H1 (cell line): ENCODE measurements around the gene SLC12A8. TPM values are rescaled to one million over a fixed set of nuclear protein-coding genes. Genes with fewer than 3 reads are reported as not detected.

Source experiments
- CTCF ChIA-PET: fragments of 300-600 bp; sonication (Branson Sonifier 250); formaldehyde crosslinking; loops from one replicate; lab custom pipeline; 2021; ENCODE audit not compliant: partially characterized antibody; lab: Charles Lee
- POLR2A ChIA-PET: fragments of 300-600 bp; sonication (Branson Sonifier 250); formaldehyde crosslinking; loops from one replicate; lab custom pipeline; 2021; ENCODE audit warnings: inconsistent platforms; ENCODE audit not compliant: partially characterized antibody; lab: Charles Lee
- DNase-seq, 2 experiments: peaks; one replicate each; pipeline versions ENCODE4 v3.0.0 to v3.0.0-alpha.2; 2010 to 2022; ENCODE audit warnings: low spot score in 2 of 2, low read depth in 1 of 2, mixed read lengths in 1 of 2
- FAIRE-seq: peaks from 2 replicates; lab custom pipeline; 2011; peaks lifted over from hg19 to GRCh38; lab: Jason Lieb, UNC
- H2AFZ ChIP-seq: 2 replicates; pipeline ENCODE4 v1.8.1; 2012; ENCODE audit warnings: low read length, inconsistent platforms
- H2AK5ac ChIP-seq: 2 replicates; pipeline ENCODE4 v1.6.1; 2013; ENCODE audit warnings: low read depth, low read length
- H2BK120ac ChIP-seq: replicated peaks from 2 replicates; pipeline ENCODE3; 2013; ENCODE audit warnings: low read depth, low read length, inconsistent platforms
- H2BK12ac ChIP-seq: 2 replicates; pipeline ENCODE4 v1.6.1; 2013; ENCODE audit warnings: low read depth, low read length
- H2BK15ac ChIP-seq: 2 replicates; pipeline ENCODE4 v1.6.1; 2013; ENCODE audit warnings: low read length
- H2BK20ac ChIP-seq: 2 replicates; pipeline ENCODE4 v1.6.1; 2013; ENCODE audit warnings: low read length
- H2BK5ac ChIP-seq: 2 replicates; pipeline ENCODE4 v1.6.1; 2013; ENCODE audit warnings: low read depth, low read length
- H3K14ac ChIP-seq: 2 replicates; pipeline ENCODE4 v1.6.1; 2013; ENCODE audit warnings: inconsistent platforms; ENCODE audit not compliant: insufficient read length
- H3K18ac ChIP-seq: 2 replicates; pipeline ENCODE4 v1.6.1; 2013; ENCODE audit warnings: low read length; ENCODE audit errors: extremely low read depth
- H3K23ac ChIP-seq: 2 replicates; pipeline ENCODE4 v1.6.1; 2013; ENCODE audit warnings: inconsistent platforms; ENCODE audit not compliant: insufficient read length
- H3K23me2 ChIP-seq: 2 replicates; pipeline ENCODE4 v1.6.1; 2013; ENCODE audit warnings: low read depth, low read length
- H3K27ac ChIP-seq: 2 replicates; pipeline ENCODE4 v1.6.1; 2011; ENCODE audit warnings: low read depth, low read length, inconsistent platforms
- H3K27me3 ChIP-seq, 4 experiments: replicated peaks in 1 of 4; 1 replicate in 1 of 4; 2 replicates in 3 of 4; pipeline versions ENCODE4 v1.6.1 to v1.8.1; 2011 to 2013; ENCODE audit warnings: low read length in 3 of 4, mild to moderate bottlenecking in 3 of 4, inconsistent platforms in 2 of 4, mixed read lengths in 2 of 4, moderate library complexity in 1 of 4; ENCODE audit not compliant: control insufficient read depth in 3 of 4, insufficient read depth in 3 of 4; ENCODE audit errors: extremely low read depth in 1 of 4
- H3K36me3 ChIP-seq, 4 experiments: 2 replicates each; pipeline versions ENCODE4 v1.6.1 to v1.8.1; 2011 to 2013; ENCODE audit warnings: mild to moderate bottlenecking in 4 of 4, low read length in 3 of 4, moderate library complexity in 2 of 4, control low read depth in 1 of 4, inconsistent platforms in 1 of 4; ENCODE audit not compliant: insufficient read depth in 4 of 4, control insufficient read depth in 2 of 4
- H3K4ac ChIP-seq: replicated peaks from 2 replicates; pipeline ENCODE3; 2013; ENCODE audit warnings: low read length, low read depth, mixed read lengths, inconsistent platforms; ENCODE audit not compliant: insufficient read length
- H3K4me1 ChIP-seq, 4 experiments: replicated peaks in 1 of 4; 1 replicate in 1 of 4; 2 replicates in 3 of 4; pipeline versions ENCODE4 v1.6.1 to v1.8.1; 2011 to 2013; ENCODE audit warnings: low read length in 3 of 4, inconsistent platforms in 2 of 4, mixed read lengths in 1 of 4; ENCODE audit not compliant: insufficient read depth in 4 of 4, control insufficient read depth in 3 of 4
- H3K4me2 ChIP-seq, 2 experiments: 2 replicates each; pipeline versions ENCODE4 v1.6.1 to v1.8.1; 2011 to 2013; ENCODE audit warnings: low read depth in 2 of 2, low read length in 2 of 2, control low read depth in 1 of 2, inconsistent platforms in 1 of 2, mild to moderate bottlenecking in 1 of 2; ENCODE audit not compliant: insufficient read depth in 1 of 2
- H3K4me3 ChIP-seq, 4 experiments: fragments of 200-600, 300-600 bp in 1 of 4; sonication (generic), shearing (Covaris generic), sonication (Bioruptor Twin) in 1 of 4; 2 replicates each; pipeline versions ENCODE4 v1.5.1 to v1.8.1; 2011 to 2016; ENCODE audit warnings: low read length in 4 of 4, low read depth in 3 of 4, control low read depth in 2 of 4, inconsistent platforms in 2 of 4, mild to moderate bottlenecking in 2 of 4, mixed read lengths in 1 of 4, moderate library complexity in 1 of 4; ENCODE audit not compliant: insufficient read depth in 2 of 4; ENCODE audit errors: extremely low read depth in 1 of 4
- H3K56ac ChIP-seq: replicated peaks from 2 replicates; pipeline ENCODE3; 2013; ENCODE audit warnings: low read depth, mild to moderate bottlenecking, mixed read lengths, low read length, inconsistent platforms; ENCODE audit not compliant: insufficient read length
- H3K79me1 ChIP-seq: 2 replicates; pipeline ENCODE4 v1.6.1; 2013; ENCODE audit warnings: low read depth, low read length, control low read depth
- H3K79me2 ChIP-seq, 2 experiments: 2 replicates each; pipeline versions ENCODE4 v1.6.1 to v1.8.1; 2012 to 2013; ENCODE audit warnings: low read length in 2 of 2, mild to moderate bottlenecking in 2 of 2, inconsistent platforms in 1 of 2; ENCODE audit not compliant: insufficient read depth in 2 of 2, control insufficient read depth in 1 of 2
- H3K9ac ChIP-seq, 4 experiments: replicated peaks in 1 of 4; 1 replicate in 1 of 4; 2 replicates in 3 of 4; pipeline versions ENCODE4 v1.6.1 to v1.8.1; 2011 to 2013; ENCODE audit warnings: low read depth in 3 of 4, low read length in 3 of 4, control low read depth in 2 of 4, mild to moderate bottlenecking in 2 of 4, moderate library complexity in 2 of 4, inconsistent platforms in 1 of 4; ENCODE audit errors: extremely low read depth in 1 of 4
- H3K9me3 ChIP-seq, 2 experiments: 2 replicates each; pipeline versions ENCODE4 v1.6.1 to v1.8.1; 2012 to 2013; ENCODE audit warnings: mild to moderate bottlenecking in 2 of 2, moderate library complexity in 2 of 2, control low read depth in 1 of 2, inconsistent platforms in 1 of 2, low read depth in 1 of 2, low read length in 1 of 2, mixed read lengths in 1 of 2; ENCODE audit not compliant: insufficient read depth in 2 of 2
- H4K20me1 ChIP-seq, 2 experiments: replicated peaks in 1 of 2; 2 replicates each; pipeline versions ENCODE3 to v1.8.1; 2011 to 2013; ENCODE audit warnings: inconsistent platforms in 2 of 2, low read length in 2 of 2, mild to moderate bottlenecking in 1 of 2; ENCODE audit not compliant: insufficient read depth in 2 of 2, control insufficient read depth in 1 of 2
- H4K5ac ChIP-seq: 2 replicates; pipeline ENCODE4 v1.6.1; 2013; ENCODE audit warnings: low read length, low read depth, mixed read lengths, inconsistent platforms; ENCODE audit not compliant: insufficient read length
- H4K8ac ChIP-seq: 2 replicates; pipeline ENCODE4 v1.8.0; 2013; ENCODE audit warnings: mild to moderate bottlenecking, moderate library complexity, low read length, inconsistent platforms; ENCODE audit not compliant: insufficient read depth; ENCODE audit errors: extremely low read depth
- H4K91ac ChIP-seq: replicated peaks from 2 replicates; pipeline ENCODE3; 2013; ENCODE audit warnings: low read length, mixed read lengths, inconsistent platforms; ENCODE audit not compliant: insufficient read length
- BRCA1 ChIP-seq: IDR thresholded peaks from 2 replicates; pipeline ENCODE4 v1.6.1; 2012; ENCODE audit warnings: low read depth, low read length, improper control_type of control experiment
- CBX5 ChIP-seq: fragments of 300-800, 300-1000 bp; sonication (generic); IDR thresholded peaks from 2 replicates; pipeline ENCODE4 v1.7.1; 2016; ENCODE audit warnings: antibody characterized with exemption, low read length, low read depth
- CTBP2 ChIP-seq: IDR thresholded peaks from 2 replicates; pipeline ENCODE4 v1.7.0; 2011; ENCODE audit warnings: borderline replicate concordance, mild to moderate bottlenecking, moderate library complexity, mixed read lengths, low read length; ENCODE audit not compliant: insufficient read depth, insufficient read length
- KDM4A ChIP-seq: IDR thresholded peaks from one replicate; pipeline ENCODE4 v1.7.1; 2012; ENCODE audit warnings: low read depth, mild to moderate bottlenecking, moderate library complexity, low read length, inconsistent platforms; ENCODE audit not compliant: severe bottlenecking
- MAFK ChIP-seq: IDR thresholded peaks from 2 replicates; pipeline ENCODE4 v1.6.1; 2012; ENCODE audit warnings: low read depth, mild to moderate bottlenecking, improper control_type of control experiment, low read length
- POLR2AphosphoS5 ChIP-seq: IDR thresholded peaks from 2 replicates; pipeline ENCODE4 v1.6.1; 2011; ENCODE audit warnings: low read depth, low read length
- SAP30 ChIP-seq: fragments of 300-600 bp; sonication (generic); IDR thresholded peaks from 2 replicates; pipeline ENCODE4 v1.7.1; 2012; ENCODE audit warnings: low read length, moderate library complexity, mild to moderate bottlenecking, inconsistent platforms; ENCODE audit not compliant: insufficient read depth, insufficient replicate concordance
- SP2 ChIP-seq: IDR thresholded peaks from 2 replicates; pipeline ENCODE4 v1.6.1; 2012; ENCODE audit warnings: mild to moderate bottlenecking, low read length, inconsistent platforms
- SUZ12 ChIP-seq: fragments of 200-600 bp; sonication (generic); IDR thresholded peaks from 2 replicates; pipeline ENCODE4 v1.6.1; 2012; ENCODE audit warnings: mild to moderate bottlenecking, inconsistent platforms, low read length, moderate library complexity, mixed read lengths
- TBP ChIP-seq: IDR thresholded peaks from 2 replicates; pipeline ENCODE4 v1.6.1; 2011; ENCODE audit warnings: low read depth, low read length, improper control_type of control experiment
- WGBS, 2 experiments: shearing (Covaris generic) in 1 of 2; methylation state at CpG; one replicate each; pipeline versions ENCODE4 v1.1.6 to v1.1.7; 2013 to 2015; ENCODE audit warnings: low lambda C conversion rate in 2 of 2, mixed read lengths in 2 of 2, inconsistent platforms in 1 of 2, low coverage in 1 of 2, missing lambda C conversion rate in 1 of 2; ENCODE audit not compliant: insufficient replicate concordance in 2 of 2, insufficient coverage in 1 of 2, insufficient read length in 1 of 2; ENCODE audit errors: extremely low coverage in 1 of 2, missing lambda C conversion rate in 1 of 2; 5-methylcytosine and 5-hydroxymethylcytosine counted together
- polyA plus RNA-seq, 7 experiments: library from polyadenylated mRNA; depleted of rRNA in 3 of 7; stranded (reverse) in 5 of 7; unstranded in 2 of 7; fragments of >200 nt in 5 of 7; fragments of 200-250 nt in 2 of 7; gene quantifications; 1 replicate in 5 of 7; 2 replicates in 1 of 7; 4 replicates in 1 of 7; pipeline versions ENCODE4 v1.2.1 to v1.2.3, GENCODE V29; 2011 to 2013; ENCODE audit warnings: missing spikeins in 2 of 7, mixed read lengths in 2 of 7
- total RNA-seq: library from RNA; stranded (reverse); fragmentation: NEBNext Ultra II Directional; extraction: Animal tissue kit (Norgen Biotek cat#: 25700); gene quantifications from 2 replicates; pipeline ENCODE4 v1.2.1, GENCODE V29; 2021
- TF ChIP-seq, protein P1 (sequence below): IDR thresholded peaks from 2 replicates; pipeline ENCODE4 v1.6.1; 2012; ENCODE audit warnings: low read length, inconsistent platforms

SLC12A8 gene
- total and polyA plus RNA-seq, 2 of the 8 experiments (the other 6 are each of a cell fraction or from before 2014, with no cell fraction given) = 13.7 to 14.4 TPM

DNA sequence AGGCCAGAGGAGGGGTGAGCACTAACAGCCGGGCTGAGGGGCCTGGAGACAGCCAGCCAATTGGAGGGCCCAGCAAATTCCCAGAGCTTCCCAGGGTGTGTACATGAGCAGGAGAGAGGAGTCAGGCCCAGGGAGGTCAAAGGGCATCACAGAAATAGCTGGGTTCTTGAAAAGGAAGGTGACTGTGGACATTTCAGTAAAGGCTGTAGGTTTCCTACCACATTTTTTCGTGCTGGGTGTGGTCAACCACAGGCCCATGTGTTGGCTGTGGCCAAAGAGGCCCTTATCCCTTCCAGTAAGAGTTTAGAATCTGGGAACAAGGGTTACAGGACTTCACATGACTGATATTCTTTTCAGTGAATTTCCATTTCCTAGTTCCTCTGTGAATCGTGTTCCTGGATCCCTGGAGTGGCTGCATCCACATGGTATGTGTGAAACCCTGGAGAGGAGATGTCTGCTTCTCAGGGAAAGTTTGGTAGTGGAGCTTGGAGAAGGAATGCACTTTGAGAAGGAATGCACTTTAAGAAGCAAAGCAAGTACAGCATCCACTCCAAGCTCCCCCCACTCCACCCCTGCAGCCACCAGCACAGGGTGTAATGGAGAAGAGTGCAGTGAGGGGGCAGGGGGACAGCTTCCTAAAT is 83.6 kb downstream of the SLC12A8 start:
- 88% methylated on average over 3 of the region's 3 CpGs; no CpG with 5 or more reads in 1 of the 2 experiments for WGBS, 2 experiments
- no peak overlapping the region for H3K56ac ChIP-seq
- no peak overlapping the region; the same call in 1 of the 2 replicates for H2BK12ac ChIP-seq
- H3K23ac ChIP-seq = no peak overlapping the region
- no peak overlapping the region for H2BK5ac ChIP-seq
- H2BK20ac ChIP-seq = no peak overlapping the region
- no peaks in the 10 kb centered on the region for H3K23me2 ChIP-seq
- 0 out of 2 replicates have a peak overlapping the region, but pooled peaks have one; percentile 22 for H4K8ac ChIP-seq
- no peak overlapping the region for H4K91ac ChIP-seq
- FAIRE-seq = no peak
- no peaks in the 10 kb centered on the region for H3K79me1 ChIP-seq
- no peak overlapping the region; the same call in 1 of the 2 replicates for H3K18ac ChIP-seq
- POLR2A ChIA-PET = interaction anchor here (1.0 to 1.8 kb wide), 3 partner anchors 8 to 12 kb away, joined by 3 to 5 read pairs (median 4); no protein-coding TSS in a partner anchor
- no peak overlapping the region for H3K4ac ChIP-seq
- no peak overlapping the region for H3K14ac ChIP-seq
- no peak overlapping the region for H3K4me3 ChIP-seq
- no peak overlapping the region for H3K9ac ChIP-seq
- H2AFZ ChIP-seq = no peak overlapping the region
- H3K4me1 ChIP-seq = peaks cover 0 to 4% (median 2%) of the 10 kb centered on the region in 4 experiments; a peak in 2 of 7 replicates
- no peak for DNase-seq
- H3K27me3 ChIP-seq = no peaks in the 10 kb centered on the region
- no peaks in the 10 kb centered on the region for H3K9me3 ChIP-seq
- CTCF ChIA-PET = interaction anchor here (0.6 to 1.9 kb wide), 10 partner anchors 8 to 184 kb away, joined by 3 to 7 read pairs (median 3); no protein-coding TSS in a partner anchor
- no peaks in the 10 kb centered on the region for H3K36me3 ChIP-seq
- H3K79me2 ChIP-seq = no peaks in the 10 kb centered on the region
- no peak overlapping the region for H3K27ac ChIP-seq
- no peak overlapping the region for H2BK120ac ChIP-seq
- no peak overlapping the region for H2BK15ac ChIP-seq
- H3K4me2 ChIP-seq = no peak overlapping the region
- H4K20me1 ChIP-seq = no peaks in the 10 kb centered on the region
- H2AK5ac ChIP-seq = peak overlapping the region; percentile 9; the same call in 1 of the 2 replicates
- no peak overlapping the region for H4K5ac ChIP-seq
- TF ChIP-seq SUZ12 = no peak
- TF ChIP-seq TBP = no peak
- TF ChIP-seq, protein P1, sequence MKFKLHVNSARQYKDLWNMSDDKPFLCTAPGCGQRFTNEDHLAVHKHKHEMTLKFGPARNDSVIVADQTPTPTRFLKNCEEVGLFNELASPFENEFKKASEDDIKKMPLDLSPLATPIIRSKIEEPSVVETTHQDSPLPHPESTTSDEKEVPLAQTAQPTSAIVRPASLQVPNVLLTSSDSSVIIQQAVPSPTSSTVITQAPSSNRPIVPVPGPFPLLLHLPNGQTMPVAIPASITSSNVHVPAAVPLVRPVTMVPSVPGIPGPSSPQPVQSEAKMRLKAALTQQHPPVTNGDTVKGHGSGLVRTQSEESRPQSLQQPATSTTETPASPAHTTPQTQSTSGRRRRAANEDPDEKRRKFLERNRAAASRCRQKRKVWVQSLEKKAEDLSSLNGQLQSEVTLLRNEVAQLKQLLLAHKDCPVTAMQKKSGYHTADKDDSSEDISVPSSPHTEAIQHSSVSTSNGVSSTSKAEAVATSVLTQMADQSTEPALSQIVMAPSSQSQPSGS = no peak
- no peak for TF ChIP-seq CBX5
- TF ChIP-seq BRCA1 = no peak
- no peak for TF ChIP-seq CTBP2
- TF ChIP-seq KDM4A = no peak
- TF ChIP-seq POLR2AphosphoS5 = no peak
- no peak for TF ChIP-seq SAP30
- no peak for TF ChIP-seq SP2
- TF ChIP-seq MAFK = no peak
